Measurements from ENCODE around the gene NUP50. TPM values are rescaled to one million over a fixed set of nuclear protein-coding genes. Genes with fewer than 3 reads are reported as not detected.

Gene NUP50
- total and polyA plus RNA-seq, 2 of the 13 experiments (the other 11 are each of a cell fraction or from before 2014, with no cell fraction given) = 14.2 to 52.4 TPM

GRCh38 chr22:45223304-45224117 is 59.8 kb downstream of the NUP50 start (continued):
- no peak for TF ChIP-seq PHF8 (CRISPR knock-in tag; IDR thresholded peaks at IDR 0.05)
- no peak for TF ChIP-seq ZNF720 (CRISPR knock-in tag; IDR thresholded peaks at IDR 0.05)
- TF ChIP-seq ZBTB7A (CRISPR knock-in tag; IDR thresholded peaks at IDR 0.05) = no peak
- TF ChIP-seq ZHX2 (IDR thresholded peaks at IDR 0.05; ENCODE audit: low read depth) = no peak
- no peak for TF ChIP-seq ZHX2 (CRISPR knock-in tag; IDR thresholded peaks at IDR 0.05; ENCODE audit: borderline replicate concordance)
- TF ChIP-seq ZNF691 (CRISPR knock-in tag; IDR thresholded peaks at IDR 0.05; ENCODE audit: borderline replicate concordance, low read depth) = no peak
- no peak for TF ChIP-seq FOXO4 (CRISPR knock-in tag; conservative IDR thresholded peaks at IDR 0.05)
- no peak for TF ChIP-seq GMEB2 (CRISPR knock-in tag; IDR thresholded peaks at IDR 0.05; ENCODE audit: low read depth)
- TF ChIP-seq ZNF451 (CRISPR knock-in tag; IDR thresholded peaks at IDR 0.05) = no peak
- peak; percentile 100 for TF ChIP-seq ZNF446 (CRISPR knock-in tag; IDR thresholded peaks at IDR 0.05)
- peak; percentile 38; the same call in 1 of the 2 replicates for TF ChIP-seq ZSCAN31 (CRISPR knock-in tag; IDR thresholded peaks at IDR 0.05; ENCODE audit: low read depth)
- no peak for TF ChIP-seq ZBED4 (CRISPR knock-in tag; IDR thresholded peaks at IDR 0.05; ENCODE audit: borderline replicate concordance)
- no peak for TF ChIP-seq SOX13 (IDR thresholded peaks at IDR 0.05)
- TF ChIP-seq SOX13 (CRISPR knock-in tag; conservative IDR thresholded peaks at IDR 0.05 in 1 of 2, IDR thresholded peaks at IDR 0.05 in 1 of 2) = 0 out of 4 replicates have a peak, but pooled peaks of 1 of the 2 experiments have one; percentile 12
